KMS-11 (cell line): ENCODE measurements around the gene LYST.
"Not testable (repeated sequence)": the region's sequence is repeated elsewhere in the genome, so short reads cannot be mapped to it uniquely, and the experiment has no call there.

Source experiments
- H2AFZ ChIP-seq: fragments of 200-600 bp; sonication (generic); 2 replicates; pipeline ENCODE4 v1.6.1; 2016; ENCODE audit warnings: antibody characterized with exemption, mixed run types, low read depth
- H3K27ac ChIP-seq: fragments of 200-600 bp; sonication (generic); 2 replicates; pipeline ENCODE4 v1.6.1; 2016; ENCODE audit warnings: mild to moderate bottlenecking, mixed run types
- H3K27me3 ChIP-seq: fragments of 200-600 bp; sonication (generic); 2 replicates; pipeline ENCODE4 v1.6.1; 2017; ENCODE audit warnings: mild to moderate bottlenecking, low read depth, mixed run types, moderate library complexity; ENCODE audit not compliant: insufficient read depth
- H3K36me3 ChIP-seq: fragments of 200-600 bp; sonication (generic); 2 replicates; pipeline ENCODE4 v1.6.1; 2017; ENCODE audit warnings: mild to moderate bottlenecking, mixed run types; ENCODE audit not compliant: insufficient read depth
- H3K4me1 ChIP-seq: fragments of 200-600 bp; sonication (generic); 2 replicates; pipeline ENCODE4 v1.6.1; 2016; ENCODE audit warnings: mild to moderate bottlenecking, low read depth, mixed run types; ENCODE audit not compliant: poor library complexity, severe bottlenecking
- H3K4me2 ChIP-seq: fragments of 200-600 bp; sonication (generic); 2 replicates; pipeline ENCODE4 v1.7.0; 2016; ENCODE audit warnings: mild to moderate bottlenecking, mixed run types
- H3K4me3 ChIP-seq: fragments of 200-600 bp; sonication (generic); IDR thresholded peaks from 2 replicates; pipeline ENCODE4 v1.6.1; 2017; ENCODE audit warnings: low read depth, low read length, mixed read lengths; ENCODE audit not compliant: insufficient read depth
- H3K79me2 ChIP-seq: fragments of 200-600 bp; sonication (generic); 2 replicates; pipeline ENCODE4 v1.6.1; 2016; ENCODE audit warnings: low read depth, mixed run types; ENCODE audit not compliant: insufficient read depth
- H3K9ac ChIP-seq: fragments of 200-600 bp; sonication (generic); 2 replicates; pipeline ENCODE4 v1.6.1; 2016; ENCODE audit warnings: mild to moderate bottlenecking, mixed run types
- H4K20me1 ChIP-seq: fragments of 200-600 bp; sonication (generic); 2 replicates; pipeline ENCODE4 v1.6.1; 2016; ENCODE audit warnings: mild to moderate bottlenecking, mixed run types; ENCODE audit not compliant: insufficient read depth
- TF ChIP-seq, protein P1 (sequence below): fragments of 200-600 bp; sonication (generic); conservative IDR thresholded peaks from 2 replicates; pipeline ENCODE4 v1.6.1; 2017; ENCODE audit warnings: low read depth, mild to moderate bottlenecking, antibody characterized with exemption, low read length, moderate library complexity, mixed read lengths

Gene LYST

GRCh38 chr1:235642011-235642942 is 224.4 kb downstream of the LYST start:
- no peaks in the 10 kb centered on the region for H4K20me1 ChIP-seq
- no peaks in the 10 kb centered on the region for H3K79me2 ChIP-seq
- H3K4me3 ChIP-seq: peak overlapping the region; percentile 32
- H3K27me3 ChIP-seq: no peaks in the 10 kb centered on the region
- H3K4me1 ChIP-seq: peaks cover 27% of the 10 kb centered on the region
- TF ChIP-seq, protein P1, sequence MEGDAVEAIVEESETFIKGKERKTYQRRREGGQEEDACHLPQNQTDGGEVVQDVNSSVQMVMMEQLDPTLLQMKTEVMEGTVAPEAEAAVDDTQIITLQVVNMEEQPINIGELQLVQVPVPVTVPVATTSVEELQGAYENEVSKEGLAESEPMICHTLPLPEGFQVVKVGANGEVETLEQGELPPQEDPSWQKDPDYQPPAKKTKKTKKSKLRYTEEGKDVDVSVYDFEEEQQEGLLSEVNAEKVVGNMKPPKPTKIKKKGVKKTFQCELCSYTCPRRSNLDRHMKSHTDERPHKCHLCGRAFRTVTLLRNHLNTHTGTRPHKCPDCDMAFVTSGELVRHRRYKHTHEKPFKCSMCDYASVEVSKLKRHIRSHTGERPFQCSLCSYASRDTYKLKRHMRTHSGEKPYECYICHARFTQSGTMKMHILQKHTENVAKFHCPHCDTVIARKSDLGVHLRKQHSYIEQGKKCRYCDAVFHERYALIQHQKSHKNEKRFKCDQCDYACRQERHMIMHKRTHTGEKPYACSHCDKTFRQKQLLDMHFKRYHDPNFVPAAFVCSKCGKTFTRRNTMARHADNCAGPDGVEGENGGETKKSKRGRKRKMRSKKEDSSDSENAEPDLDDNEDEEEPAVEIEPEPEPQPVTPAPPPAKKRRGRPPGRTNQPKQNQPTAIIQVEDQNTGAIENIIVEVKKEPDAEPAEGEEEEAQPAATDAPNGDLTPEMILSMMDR: no peak
- peak overlapping the region; percentile 44; the same call in 1 of the 2 replicates for H3K9ac ChIP-seq
- peak overlapping the region; percentile 78 for H3K27ac ChIP-seq
- H3K4me2 ChIP-seq: peak overlapping the region; percentile 36
- H2AFZ ChIP-seq: peak overlapping the region; percentile 38; the same call in 1 of the 2 replicates
- no peaks in the 10 kb centered on the region for H3K36me3 ChIP-seq

GRCh38 chr1:235640580-235640979 is 226.1 kb downstream of the LYST start:
- Histone ChIP-seq H3K9ac (no peak overlapping the region), H3K36me3 (no peaks in the 10 kb centered on the region), H3K27ac (no peak overlapping the region), H4K20me1 (no peaks in the 10 kb centered on the region), H3K4me1 (peaks cover 27% of the 10 kb centered on the region), H3K4me3 (no peak overlapping the region), H3K27me3 (no peaks in the 10 kb centered on the region), H3K79me2 (no peaks in the 10 kb centered on the region), H3K4me2 (no peak overlapping the region), H2AFZ (no peak overlapping the region)
- TF ChIP-seq, protein P1: no peak

GRCh38 chr1:235639226-235640205 is 227.2 kb downstream of the LYST start:
- peaks cover 27% of the 10 kb centered on the region for H3K4me1 ChIP-seq
- no peaks in the 10 kb centered on the region for H3K27me3 ChIP-seq
- H3K9ac ChIP-seq: no peak overlapping the region
- H3K4me2 ChIP-seq: no peak overlapping the region
- H3K36me3 ChIP-seq: no peaks in the 10 kb centered on the region
- H2AFZ ChIP-seq: no peak overlapping the region
- H3K27ac ChIP-seq: no peak overlapping the region
- H4K20me1 ChIP-seq: no peaks in the 10 kb centered on the region
- TF ChIP-seq, protein P1: no peak
- H3K4me3 ChIP-seq: no peak overlapping the region
- no peaks in the 10 kb centered on the region for H3K79me2 ChIP-seq

GRCh38 chr1:235638612-235639011 is 228.1 kb downstream of the LYST start:
- H3K79me2 ChIP-seq, H3K27me3 ChIP-seq, H3K9ac ChIP-seq, H3K27ac ChIP-seq, H3K4me2 ChIP-seq, H2AFZ ChIP-seq, H3K4me3 ChIP-seq, H3K36me3 ChIP-seq, H4K20me1 ChIP-seq: not testable (repeated sequence)
- H3K4me1 ChIP-seq: peaks cover 27% of the 10 kb centered on the region
